ENCODE results near the gene USP7. TPM values are rescaled to one million over a fixed set of nuclear protein-coding genes. Genes with fewer than 3 reads are reported as not detected.
"Not testable (repeated sequence)": the region's sequence is repeated elsewhere in the genome, so short reads cannot be mapped to it uniquely, and the experiment has no call there.

USP7 gene
- total RNA-seq, 1 donor from 2014 or later = 87.5 TPM

- intact Hi-C loops (cut with DNase I) = loop anchor here (10.0 kb wide), 1 partner anchor 208 kb away; no protein-coding TSS in a partner anchor
- H3K4me1 ChIP-seq = peaks cover 10% of the 10 kb centered on the region
Observed at GRCh38 chr16:8872967-8873865, 90.5 kb downstream of the USP7 start.

GRCh38 chr16:8872071-8872470 lies 91.6 kb downstream of the USP7 start:
- DNase-seq (no peak), ATAC-seq (no peak)
- H3K4me3 ChIP-seq = no peak overlapping the region
- H3K36me3 ChIP-seq = no peaks in the 10 kb centered on the region
- peaks cover 10% of the 10 kb centered on the region for H3K4me1 ChIP-seq
- no peaks in the 10 kb centered on the region for H3K9me3 ChIP-seq
- H3K27ac ChIP-seq = no peak overlapping the region
- intact Hi-C loops (cut with DNase I) = loop anchor here (10.0 kb wide), 1 partner anchor 207 kb away; no protein-coding TSS in a partner anchor
- H3K27me3 ChIP-seq = no peaks in the 10 kb centered on the region
- no peak for TF ChIP-seq CTCF (IDR thresholded peaks at IDR 0.05)

More at GRCh38 chr16:8872967-8873865, 90.5 kb downstream of the USP7 start:
- Histone ChIP-seq H3K27me3 (no peaks in the 10 kb centered on the region), H3K27ac (no peak overlapping the region), H3K4me3 (no peak overlapping the region), H3K36me3 (no peaks in the 10 kb centered on the region), H3K9me3 (no peaks in the 10 kb centered on the region)
- ATAC-seq (no peak), DNase-seq (no peak)
- TF ChIP-seq CTCF (IDR thresholded peaks at IDR 0.05) = peak; percentile 15

GRCh38 chr16:8869988-8870241 lies 93.8 kb downstream of the USP7 start:
- not testable (repeated sequence) for H3K27ac ChIP-seq, H3K9me3 ChIP-seq, H3K27me3 ChIP-seq, H3K4me3 ChIP-seq, ATAC-seq, H3K36me3 ChIP-seq, DNase-seq
- intact Hi-C loops (cut with DNase I) = loop anchor here (10.0 kb wide), 2 partner anchors 65 to 205 kb away; no protein-coding TSS in a partner anchor
- peaks cover 21% of the 10 kb centered on the region for H3K4me1 ChIP-seq

DNA sequence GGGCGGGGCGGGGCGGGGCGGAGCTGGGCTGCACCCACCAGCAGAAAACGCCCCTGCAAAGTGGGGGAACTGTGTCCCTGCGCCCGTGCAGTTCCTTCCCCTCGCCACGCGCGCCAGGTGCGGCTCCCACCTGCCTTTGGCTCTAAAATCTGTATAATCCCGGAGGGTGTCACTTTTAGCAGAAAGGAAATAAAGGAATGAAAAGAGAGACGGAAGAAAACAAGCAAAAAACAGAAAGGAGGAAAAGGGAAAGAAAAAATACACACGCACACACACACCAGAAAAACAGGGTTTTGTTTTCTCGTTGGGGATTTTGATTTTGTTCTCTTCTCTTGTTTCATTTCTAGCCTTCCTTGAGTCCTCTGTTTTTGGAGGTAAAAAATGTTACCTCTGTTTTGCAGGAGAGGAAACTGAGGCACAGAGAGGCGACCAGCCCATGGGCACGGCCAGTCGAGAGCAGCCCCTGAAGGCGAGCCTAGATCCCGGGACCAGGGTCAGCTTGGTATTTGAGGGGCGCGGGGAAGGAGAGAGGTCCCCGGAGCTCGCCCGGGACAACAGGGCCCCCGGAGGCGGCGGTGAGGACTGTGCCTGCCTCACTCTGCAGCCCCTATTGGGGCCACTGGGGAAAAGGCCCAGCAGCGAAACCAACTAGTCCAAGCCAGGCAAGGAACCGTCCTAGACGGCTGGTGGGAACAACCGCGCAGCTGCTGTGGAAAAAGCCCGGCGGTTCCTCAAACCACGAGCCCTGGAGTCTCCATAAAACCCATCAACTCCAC lies 94.3 kb downstream of the USP7 start:
- intact Hi-C loops (cut with DNase I) = loop anchor here (10.0 kb wide), 1 partner anchor 65 kb away; no protein-coding TSS in a partner anchor
- no peak for ATAC-seq
- TF ChIP-seq CTCF (IDR thresholded peaks at IDR 0.05) = no peak

DNA sequence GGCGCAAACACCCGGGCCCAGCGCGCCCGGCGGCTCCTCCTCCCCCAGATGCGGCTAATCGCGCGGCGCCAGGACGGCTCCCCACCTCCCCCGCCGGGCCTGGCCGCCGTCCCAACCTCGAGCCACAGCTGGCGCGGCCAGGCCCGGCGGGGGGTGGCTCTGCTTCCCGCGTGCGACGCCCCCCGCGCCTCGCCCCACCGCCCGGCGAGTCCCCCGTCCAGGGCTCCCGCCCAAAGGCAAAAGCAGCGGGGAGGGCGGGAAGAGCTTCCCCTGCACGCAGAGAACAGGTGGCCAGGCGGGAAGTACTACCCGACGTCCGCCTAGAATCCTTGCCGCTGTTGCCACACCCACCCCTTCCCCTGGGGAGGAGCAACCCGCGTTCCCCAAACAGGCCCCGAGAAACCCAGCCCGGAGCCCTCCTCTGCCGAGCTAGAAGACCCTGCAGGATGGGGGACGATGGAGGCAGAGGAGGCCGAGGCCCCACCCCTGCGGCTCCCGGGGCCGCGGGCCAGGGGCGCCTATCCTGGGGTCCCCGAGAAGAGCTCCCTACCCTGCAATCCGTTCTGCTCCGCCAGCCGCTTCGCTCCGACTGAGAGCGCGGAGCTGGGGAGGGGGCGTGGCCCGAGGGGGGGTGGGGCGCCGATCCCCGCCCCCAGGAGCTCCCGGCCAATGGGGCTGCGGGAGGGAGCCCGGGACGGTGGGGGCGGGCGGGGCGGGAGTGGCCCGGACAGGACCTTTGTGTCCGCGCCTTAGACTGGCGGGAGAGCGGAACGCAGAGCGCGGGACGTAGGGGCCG lies 95.1 kb downstream of the USP7 start, which contains the start of gene CARHSP1:
Gene CARHSP1, minus strand, starts transcription at position 591 of the 796 bp plus-strand sequence. CDS start 9,678 bp downstream, outside the sequence.
- H3K27me3 ChIP-seq = no peaks in the 10 kb centered on the region
- intact Hi-C loops (cut with DNase I) = loop anchor here (10.0 kb wide), 1 partner anchor 64 kb away; no protein-coding TSS in a partner anchor
- no peaks in the 10 kb centered on the region for H3K9me3 ChIP-seq
- no peak for TF ChIP-seq CTCF (IDR thresholded peaks at IDR 0.05)
- no peaks in the 10 kb centered on the region for H3K36me3 ChIP-seq
- ATAC-seq (peak; percentile 96), DNase-seq (peak; percentile 94)
- peak within 1 kb of the TSS; percentile 89 for H3K27ac ChIP-seq
- H3K4me1 ChIP-seq = peaks cover 31% of the 10 kb centered on the region
- H3K4me3 ChIP-seq = peak within 1 kb of the TSS; percentile 90

More for the DNA sequence above, 94.3 kb downstream of the USP7 start:
- peaks cover 25% of the 10 kb centered on the region for H3K4me1 ChIP-seq
- H3K36me3 ChIP-seq = no peaks in the 10 kb centered on the region
- H3K27ac ChIP-seq = peak overlapping the region; percentile 20
- H3K27me3 ChIP-seq = no peaks in the 10 kb centered on the region
- H3K4me3 ChIP-seq = peak overlapping the region; percentile 90
- H3K9me3 ChIP-seq = no peaks in the 10 kb centered on the region
- no peak for DNase-seq

Measured in upper lobe of right lung (tissue), 1 donor.